ENCODE results near the gene SPPL3.
"Not testable (repeated sequence)": the region's sequence is repeated elsewhere in the genome, so short reads cannot be mapped to it uniquely, and the experiment has no call there.

SPPL3 gene

GRCh38 chr12:120839503-120839902 is 64.7 kb downstream of the SPPL3 start:
- DNase-seq, result no peak

GRCh38 chr12:120838629-120839383 is 65.4 kb downstream of the SPPL3 start:
- DNase-seq, result not testable (repeated sequence)

- DNase-seq, result no peak
These were observed 68.0 kb downstream of the SPPL3 start for GRCh38 chr12:120836114-120836684.

- DNase-seq, result no peak
These were observed 68.5 kb downstream of the SPPL3 start for GRCh38 chr12:120835657-120836056.

- no peak for DNase-seq
These were observed 68.9 kb downstream of the SPPL3 start for GRCh38 chr12:120835304-120835612.

GRCh38 chr12:120834489-120835303 is 69.5 kb downstream of the SPPL3 start:
- DNase-seq, result no peak

- DNase-seq, result no peak
These were observed 70.3 kb downstream of the SPPL3 start for GRCh38 chr12:120833849-120834248.

GRCh38 chr12:120832737-120833136 is 71.4 kb downstream of the SPPL3 start:
- DNase-seq, result no peak

GRCh38 chr12:120831648-120832267 is 72.4 kb downstream of the SPPL3 start:
- DNase-seq, result no peak

- DNase-seq, result no peak
These were observed 73.2 kb downstream of the SPPL3 start for GRCh38 chr12:120830966-120831365.

GRCh38 chr12:120830052-120830940 is 73.9 kb downstream of the SPPL3 start:
- no peak for DNase-seq

- no peak for DNase-seq
These were observed 77.8 kb downstream of the SPPL3 start for GRCh38 chr12:120826335-120826734.

GRCh38 chr12:120825337-120825736 is 78.8 kb downstream of the SPPL3 start:
- DNase-seq, result no peak

GRCh38 chr12:120822832-120823503 is 81.2 kb downstream of the SPPL3 start:
- no peak for DNase-seq

GRCh38 chr12:120821878-120822277 is 82.3 kb downstream of the SPPL3 start:
- DNase-seq, result no peak

- DNase-seq, result no peak
These were observed 83.2 kb downstream of the SPPL3 start for GRCh38 chr12:120820884-120821510.

- DNase-seq, result no peak
These were observed 85.7 kb downstream of the SPPL3 start for GRCh38 chr12:120818416-120818815.

- DNase-seq, result no peak
These were observed 86.4 kb downstream of the SPPL3 start for GRCh38 chr12:120817559-120818330.

- no peak for DNase-seq
These were observed 87.8 kb downstream of the SPPL3 start for GRCh38 chr12:120816363-120816762.

GRCh38 chr12:120814903-120815429 is 89.2 kb downstream of the SPPL3 start:
- DNase-seq, result no peak

Measured in DMS153 (cell line).